Measurements from ENCODE around the gene SPAG16. TPM values are rescaled to one million over a fixed set of nuclear protein-coding genes. Genes with fewer than 3 reads are reported as not detected.

The SPAG16 gene
- total RNA-seq, 2 donors from 2014 or later = 8.2 to 9.0 TPM

DNA sequence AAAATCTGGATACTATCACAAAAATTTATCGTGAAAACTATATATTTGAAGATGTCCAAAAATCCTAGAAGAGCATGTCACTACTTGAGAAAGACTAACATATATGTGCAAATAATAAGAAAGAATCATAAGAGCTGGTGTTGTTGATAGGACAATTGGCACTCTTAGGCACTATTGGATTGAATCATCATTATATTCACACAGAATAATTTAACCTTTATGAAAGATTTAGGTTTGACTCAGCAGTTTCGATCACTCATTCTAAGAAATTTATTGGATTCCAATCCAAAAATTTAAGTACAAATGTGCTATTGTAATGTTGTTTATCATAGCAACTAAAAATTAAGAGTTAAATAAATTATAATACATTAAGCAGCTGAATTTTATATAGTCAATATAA is 503.6 kb downstream of the SPAG16 start:
- Mint-ChIP-seq H3K27me3 (ENCODE audit: low read depth) (no peaks in the 10 kb centered on the region), H3K36me3 (ENCODE audit: insufficient read depth in 2 of 2) (no peaks in the 10 kb centered on the region), H3K27ac (no peak overlapping the region), H3K9me3 (no peaks in the 10 kb centered on the region), H3K4me3 (no peak overlapping the region), H3K4me1 (ENCODE audit: low read depth) (no peaks in the 10 kb centered on the region)
- ATAC-seq (replicated peaks in 1 of 2) (no peak), DNase-seq (no peak)

DNA sequence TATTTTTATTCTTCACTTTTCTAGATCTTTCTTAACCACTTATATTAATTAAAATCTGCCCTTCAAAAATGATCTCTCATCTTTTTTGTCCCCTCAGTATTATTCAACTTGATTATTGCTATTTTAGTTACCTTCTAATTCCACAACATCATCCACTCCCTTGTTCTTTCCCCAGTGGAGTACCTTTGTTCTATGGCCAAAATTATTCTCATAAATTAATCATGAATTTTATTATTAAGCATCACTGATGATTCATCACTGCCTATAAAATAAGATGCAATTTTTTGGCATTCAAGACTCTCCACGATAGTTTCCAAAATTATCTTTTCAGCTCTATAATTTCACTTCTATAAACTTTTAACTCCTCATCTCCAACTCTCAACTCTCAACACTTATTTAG is 505.7 kb downstream of the SPAG16 start:
- Mint-ChIP-seq H3K9me3 (no peaks in the 10 kb centered on the region), H3K27me3 (ENCODE audit: low read depth) (peaks cover 5% of the 10 kb centered on the region), H3K27ac (no peak overlapping the region), H3K36me3 (ENCODE audit: insufficient read depth in 2 of 2) (no peaks in the 10 kb centered on the region), H3K4me1 (ENCODE audit: low read depth) (no peaks in the 10 kb centered on the region), H3K4me3 (no peak overlapping the region)
- DNase-seq (no peak), ATAC-seq (replicated peaks in 1 of 2) (no peak)

DNA sequence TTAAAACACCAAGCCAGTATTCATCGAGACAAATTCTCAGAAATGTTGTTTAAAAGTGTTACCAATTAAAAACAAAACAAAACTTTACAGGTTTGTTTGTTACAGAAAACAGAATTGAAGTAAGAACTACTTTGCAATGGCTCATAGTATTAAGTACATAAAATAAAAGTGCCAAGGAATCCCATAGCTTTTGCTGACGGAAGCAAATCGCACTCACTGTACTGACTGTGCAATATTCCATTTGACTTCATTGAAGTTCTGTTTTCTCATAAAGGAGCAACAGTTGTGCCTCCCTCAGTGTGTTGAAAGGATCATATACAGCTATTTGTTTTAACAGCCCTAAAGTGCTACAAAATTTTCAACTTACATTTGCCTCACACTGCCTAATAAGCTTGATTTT is 507.8 kb downstream of the SPAG16 start:
- DNase-seq (no peak), ATAC-seq (replicated peaks in 1 of 2) (no peak)
- Mint-ChIP-seq H3K4me1 (ENCODE audit: low read depth) (no peaks in the 10 kb centered on the region), H3K36me3 (ENCODE audit: insufficient read depth in 2 of 2) (no peaks in the 10 kb centered on the region), H3K27me3 (ENCODE audit: low read depth) (peaks cover 5% of the 10 kb centered on the region), H3K4me3 (no peak overlapping the region), H3K27ac (no peak overlapping the region), H3K9me3 (no peaks in the 10 kb centered on the region)

DNA sequence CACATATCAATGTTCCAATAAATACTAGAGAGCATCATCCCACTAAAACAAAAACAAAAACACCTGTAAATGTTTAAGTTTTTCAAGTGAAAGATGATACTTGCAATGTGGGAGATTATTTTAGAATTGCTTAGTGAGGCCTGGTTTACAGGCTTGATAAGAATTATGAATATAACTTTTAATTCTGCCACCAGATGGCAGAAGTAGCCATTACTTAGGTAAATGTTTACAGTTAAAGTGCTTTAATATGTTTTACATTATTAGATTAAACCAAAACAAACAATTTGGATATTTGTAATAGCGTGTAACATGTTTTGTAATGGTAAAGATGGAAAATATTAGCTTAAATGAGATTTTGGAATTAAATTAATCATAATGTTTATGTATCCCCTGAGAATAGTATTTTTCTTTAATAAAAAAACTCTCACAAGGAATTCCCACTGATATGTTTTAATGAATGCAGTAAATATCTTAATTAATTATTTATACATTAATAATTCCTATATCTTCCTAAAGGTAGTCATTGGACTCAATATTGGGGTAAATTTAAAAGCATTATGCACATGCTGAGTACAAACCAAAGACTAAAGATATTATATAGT is 522.0 kb downstream of the SPAG16 start:
- H3K36me3 Mint-ChIP-seq (ENCODE audit: insufficient read depth in 2 of 2) = no peaks in the 10 kb centered on the region

DNA sequence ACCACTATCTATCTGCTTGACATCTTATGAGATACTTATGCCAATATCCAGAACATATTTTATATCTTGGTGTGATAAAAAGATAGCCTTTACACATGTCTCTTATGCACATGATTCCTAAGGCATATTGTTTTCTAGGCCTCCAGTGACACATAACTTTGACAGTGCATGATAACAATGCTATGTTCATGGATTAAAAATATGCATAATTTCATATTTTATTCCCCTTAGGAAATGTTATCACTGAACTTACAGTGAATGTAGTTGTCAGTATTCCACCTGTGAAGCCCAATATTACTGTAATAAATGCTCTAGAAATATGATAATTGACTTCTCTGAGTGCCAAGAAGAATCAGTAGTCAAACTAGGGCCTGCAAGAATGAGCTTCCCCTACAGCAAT is 532.3 kb downstream of the SPAG16 start:
- no peak for ATAC-seq (replicated peaks in 1 of 2)
- peaks cover 0 to 2% of the 10 kb centered on the region in 2 donors for H3K9me3 Mint-ChIP-seq
- no peaks in the 10 kb centered on the region for H3K4me1 Mint-ChIP-seq (ENCODE audit: low read depth)
- H3K4me3 Mint-ChIP-seq = no peak overlapping the region
- H3K27ac Mint-ChIP-seq = no peak overlapping the region
- DNase-seq = no peak
- H3K27me3 Mint-ChIP-seq (ENCODE audit: low read depth) = no peaks in the 10 kb centered on the region
- no peaks in the 10 kb centered on the region for H3K36me3 Mint-ChIP-seq (ENCODE audit: insufficient read depth in 2 of 2)

More for the DNA sequence above, 522.0 kb downstream of the SPAG16 start:
- Mint-ChIP-seq H3K27me3 (ENCODE audit: low read depth) (peaks cover 2% of the 10 kb centered on the region), H3K27ac (no peak overlapping the region), H3K4me1 (ENCODE audit: low read depth) (no peaks in the 10 kb centered on the region), H3K9me3 (no peaks in the 10 kb centered on the region), H3K4me3 (no peak overlapping the region)
- ATAC-seq (replicated peaks in 1 of 2) (no peak), DNase-seq (no peak)

DNA sequence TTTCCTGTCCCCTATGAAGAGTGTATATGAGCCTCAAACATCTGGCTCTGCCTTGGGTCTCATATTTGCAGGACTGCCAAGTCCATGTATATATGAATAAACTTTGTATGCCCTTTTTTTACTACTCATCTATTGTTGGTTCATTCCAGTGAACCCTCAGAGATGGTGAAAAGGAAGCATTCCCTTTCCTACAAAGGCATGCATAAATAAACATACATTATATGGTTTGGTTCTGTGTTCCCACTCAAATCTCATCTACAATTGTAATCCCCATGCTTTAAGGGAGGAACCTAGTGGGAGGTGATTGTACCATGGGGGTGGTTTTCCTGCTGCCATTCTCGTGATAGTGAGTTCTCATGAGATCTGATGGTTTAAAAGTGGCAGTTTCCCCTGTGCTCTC is 534.2 kb downstream of the SPAG16 start:
- DNase-seq (no peak), ATAC-seq (replicated peaks in 1 of 2) (no peak)
- no peak overlapping the region for H3K4me3 Mint-ChIP-seq
- no peaks in the 10 kb centered on the region for H3K4me1 Mint-ChIP-seq (ENCODE audit: low read depth)
- no peaks in the 10 kb centered on the region for H3K36me3 Mint-ChIP-seq (ENCODE audit: insufficient read depth in 2 of 2)
- H3K9me3 Mint-ChIP-seq = peaks cover 5 to 6% of the 10 kb centered on the region in 2 donors
- no peaks in the 10 kb centered on the region for H3K27me3 Mint-ChIP-seq (ENCODE audit: low read depth)
- H3K27ac Mint-ChIP-seq = no peak overlapping the region

DNA sequence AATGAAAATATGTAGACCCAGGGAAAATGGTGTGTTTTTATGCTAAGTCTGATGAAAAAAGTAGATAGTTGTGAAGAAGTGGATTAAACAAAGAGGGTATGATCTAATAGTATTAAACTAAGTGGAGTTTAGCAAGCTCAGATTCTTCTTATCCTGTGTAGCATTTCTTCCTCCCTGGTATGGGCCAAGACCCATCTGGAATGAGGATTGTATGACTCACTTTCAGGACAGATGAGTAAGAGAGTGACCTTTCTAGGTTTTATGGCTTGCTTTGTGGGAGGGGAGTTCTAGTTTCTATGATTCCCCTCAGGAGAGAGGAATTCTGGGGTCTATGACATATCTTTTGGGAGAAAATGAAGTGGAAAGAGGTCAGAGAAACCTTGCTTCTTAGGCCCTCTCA is 550.1 kb downstream of the SPAG16 start:
- no peak for ATAC-seq (replicated peaks in 1 of 2)

DNA sequence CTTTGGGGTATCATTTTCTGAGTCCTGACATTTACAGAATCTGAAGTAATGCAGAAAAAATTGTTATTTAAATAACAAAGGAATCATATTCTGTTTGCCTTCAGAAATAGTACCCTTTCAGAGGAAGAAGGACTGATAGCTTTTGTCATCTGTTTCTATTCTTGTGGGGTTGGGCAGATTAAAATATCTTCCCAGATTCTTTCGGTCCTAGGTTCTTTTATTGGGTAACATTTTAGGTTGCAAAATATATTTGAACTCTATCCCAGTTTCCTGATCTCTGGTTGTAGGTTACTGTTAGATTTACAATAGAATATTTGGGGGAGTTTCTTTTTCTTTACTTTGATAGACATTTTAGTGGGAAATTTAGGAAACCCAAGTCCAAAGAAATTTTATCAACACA is 550.5 kb downstream of the SPAG16 start:
- ATAC-seq (replicated peaks in 1 of 2) (no peak), DNase-seq (no peak)
- Mint-ChIP-seq H3K4me1 (ENCODE audit: low read depth) (no peaks in the 10 kb centered on the region), H3K27ac (no peak overlapping the region), H3K9me3 (peaks cover 0 to 3% of the 10 kb centered on the region in 2 donors), H3K4me3 (no peak overlapping the region), H3K27me3 (ENCODE audit: low read depth) (no peaks in the 10 kb centered on the region), H3K36me3 (ENCODE audit: insufficient read depth in 2 of 2) (peaks cover 0 to 2% of the 10 kb centered on the region in 2 donors)

More for the DNA sequence above, 550.1 kb downstream of the SPAG16 start:
- Mint-ChIP-seq H3K4me3 (no peak overlapping the region), H3K9me3 (peaks cover 0 to 4% of the 10 kb centered on the region in 2 donors), H3K4me1 (ENCODE audit: low read depth) (no peaks in the 10 kb centered on the region), H3K27me3 (ENCODE audit: low read depth) (no peaks in the 10 kb centered on the region), H3K27ac (no peak overlapping the region), H3K36me3 (ENCODE audit: insufficient read depth in 2 of 2) (peaks cover 0 to 2% of the 10 kb centered on the region in 2 donors)
- DNase-seq = no peak

DNA sequence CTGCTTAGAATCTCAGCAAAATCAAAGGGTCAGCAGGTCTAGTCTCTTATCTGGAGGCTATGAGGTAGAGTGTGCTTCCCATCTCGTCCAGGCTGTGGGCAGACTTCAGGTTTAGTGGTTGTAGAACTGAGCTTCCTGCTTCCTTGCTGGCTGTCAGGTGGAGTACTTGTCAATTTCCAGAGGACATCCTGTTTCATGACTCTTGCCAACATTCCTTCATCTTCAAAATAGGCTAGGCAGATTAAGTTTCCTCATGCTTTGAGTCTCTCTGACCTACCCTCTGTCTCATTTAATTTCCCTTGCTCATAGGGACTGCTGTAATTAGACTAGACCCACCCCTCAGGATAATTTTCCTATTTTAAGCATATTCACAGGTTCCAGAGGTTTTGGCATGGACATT is 562.6 kb downstream of the SPAG16 start:
- Mint-ChIP-seq H3K27me3 (ENCODE audit: low read depth) (no peaks in the 10 kb centered on the region), H3K36me3 (ENCODE audit: insufficient read depth in 2 of 2) (no peaks in the 10 kb centered on the region), H3K4me3 (no peak overlapping the region), H3K27ac (no peak overlapping the region), H3K4me1 (ENCODE audit: low read depth) (no peaks in the 10 kb centered on the region), H3K9me3 (no peaks in the 10 kb centered on the region)
- ATAC-seq (replicated peaks in 1 of 2) = no peak
- DNase-seq = no peak

DNA sequence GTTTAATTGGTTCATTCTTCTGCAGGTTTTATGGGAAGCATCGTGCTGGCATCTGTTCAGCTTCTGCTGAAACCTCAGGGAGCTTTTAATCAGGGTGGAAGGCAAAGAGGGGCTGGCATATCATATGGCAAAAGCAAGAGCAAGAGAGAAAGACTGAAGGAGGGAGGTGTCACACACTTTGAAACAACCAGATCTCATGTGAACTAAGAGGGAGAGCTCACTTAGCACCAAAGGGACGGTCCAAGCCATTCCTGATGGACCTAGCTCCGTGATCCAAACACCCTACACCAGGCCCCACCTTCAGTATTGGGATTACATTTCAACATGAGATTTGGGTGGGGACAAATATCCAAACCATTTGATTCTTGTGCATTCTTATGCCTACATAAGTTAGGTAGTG is 563.1 kb downstream of the SPAG16 start:
- no peaks in the 10 kb centered on the region for H3K9me3 Mint-ChIP-seq
- no peak for ATAC-seq (replicated peaks in 1 of 2)

DNA sequence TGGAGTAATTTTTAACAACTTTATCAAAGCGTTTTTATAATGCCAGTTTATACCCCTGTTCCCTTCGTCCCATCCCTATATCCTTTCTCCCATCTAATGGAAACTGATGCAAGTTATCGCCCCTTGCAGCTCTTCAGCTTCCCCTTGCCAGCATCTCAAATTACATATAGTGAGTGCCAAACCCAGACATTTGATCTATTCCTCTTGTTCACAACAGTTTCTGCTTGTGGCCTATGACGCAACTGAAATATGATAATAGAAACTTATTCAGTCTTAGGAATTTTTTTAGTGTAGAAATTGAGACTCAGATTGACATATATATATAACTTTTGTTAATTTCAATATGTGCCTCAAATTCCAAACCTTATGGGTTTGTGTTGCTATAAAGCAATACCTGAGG is 564.4 kb downstream of the SPAG16 start:
- ATAC-seq (replicated peaks in 1 of 2) = no peak
- H3K9me3 Mint-ChIP-seq = no peaks in the 10 kb centered on the region
- H3K36me3 Mint-ChIP-seq (ENCODE audit: insufficient read depth in 2 of 2) = no peaks in the 10 kb centered on the region
- DNase-seq = no peak
- no peaks in the 10 kb centered on the region for H3K4me1 Mint-ChIP-seq (ENCODE audit: low read depth)
- H3K4me3 Mint-ChIP-seq = no peak overlapping the region
- H3K27me3 Mint-ChIP-seq (ENCODE audit: low read depth) = no peaks in the 10 kb centered on the region
- no peak overlapping the region for H3K27ac Mint-ChIP-seq

More for the DNA sequence above, 563.1 kb downstream of the SPAG16 start:
- Mint-ChIP-seq H3K27ac (no peak overlapping the region), H3K4me1 (ENCODE audit: low read depth) (no peaks in the 10 kb centered on the region), H3K4me3 (no peak overlapping the region), H3K36me3 (ENCODE audit: insufficient read depth in 2 of 2) (no peaks in the 10 kb centered on the region), H3K27me3 (ENCODE audit: low read depth) (no peaks in the 10 kb centered on the region)
- no peak for DNase-seq

DNA sequence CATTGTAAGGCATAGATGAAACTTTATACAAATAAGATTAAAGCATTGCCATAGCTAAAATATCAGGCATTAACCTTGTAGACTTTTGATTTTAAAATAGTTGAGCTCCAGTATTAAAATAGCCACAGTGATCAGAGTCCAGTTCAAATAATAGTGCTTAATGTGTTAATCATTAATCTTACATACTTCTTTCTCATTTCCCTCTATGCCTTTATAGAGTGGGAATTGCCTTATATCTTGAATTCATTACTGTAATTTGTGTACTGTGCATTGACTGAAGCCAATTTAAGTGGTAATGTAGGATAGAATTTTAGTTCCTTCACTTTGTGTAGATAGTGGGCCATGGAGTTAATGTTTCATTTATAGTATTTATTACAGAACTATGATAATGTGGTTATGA is 577.4 kb downstream of the SPAG16 start:
- no peak for ATAC-seq (replicated peaks in 1 of 2)
- H3K4me1 Mint-ChIP-seq (ENCODE audit: low read depth) = no peaks in the 10 kb centered on the region
- no peak overlapping the region for H3K27ac Mint-ChIP-seq
- no peak overlapping the region for H3K4me3 Mint-ChIP-seq
- H3K36me3 Mint-ChIP-seq (ENCODE audit: insufficient read depth in 2 of 2) = no peaks in the 10 kb centered on the region
- H3K27me3 Mint-ChIP-seq (ENCODE audit: low read depth) = no peaks in the 10 kb centered on the region
- peaks cover 0 to 1% of the 10 kb centered on the region in 2 donors for H3K9me3 Mint-ChIP-seq
- DNase-seq = no peak

DNA sequence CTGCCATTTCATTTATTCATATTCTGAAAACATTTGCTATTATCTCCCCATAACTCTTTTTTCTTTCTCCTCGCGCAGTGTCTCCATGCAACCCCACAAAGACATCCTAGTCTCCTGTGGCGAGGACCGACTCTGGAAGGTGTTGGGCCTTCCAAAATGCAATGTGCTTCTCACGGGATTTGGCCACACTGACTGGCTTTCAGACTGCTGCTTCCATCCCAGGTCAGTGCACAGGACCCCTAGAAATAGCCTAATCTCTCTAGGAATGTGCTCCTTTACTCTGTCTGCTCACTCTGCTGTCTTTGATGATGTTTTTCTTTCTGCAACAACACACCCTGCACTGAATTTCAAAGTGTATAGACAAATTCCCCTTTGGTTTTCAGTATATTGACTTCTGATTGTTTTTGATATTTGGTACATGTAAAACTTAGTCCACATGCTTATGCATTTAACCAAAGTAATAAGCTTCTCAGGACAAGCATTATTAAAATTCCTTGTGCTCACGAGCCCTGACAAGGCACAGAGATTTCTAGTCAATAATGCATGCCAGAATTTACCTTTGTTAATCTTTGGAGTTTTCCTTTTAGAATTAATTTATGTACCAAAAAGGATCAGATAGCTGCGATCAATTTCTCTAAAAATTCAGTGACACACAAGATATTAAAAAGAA is 578.3 kb downstream of the SPAG16 start:
- H3K9me3 Mint-ChIP-seq = peaks cover 0 to 1% of the 10 kb centered on the region in 2 donors
- H3K4me3 Mint-ChIP-seq = no peak overlapping the region
- H3K36me3 Mint-ChIP-seq (ENCODE audit: insufficient read depth in 2 of 2) = no peaks in the 10 kb centered on the region

DNA sequence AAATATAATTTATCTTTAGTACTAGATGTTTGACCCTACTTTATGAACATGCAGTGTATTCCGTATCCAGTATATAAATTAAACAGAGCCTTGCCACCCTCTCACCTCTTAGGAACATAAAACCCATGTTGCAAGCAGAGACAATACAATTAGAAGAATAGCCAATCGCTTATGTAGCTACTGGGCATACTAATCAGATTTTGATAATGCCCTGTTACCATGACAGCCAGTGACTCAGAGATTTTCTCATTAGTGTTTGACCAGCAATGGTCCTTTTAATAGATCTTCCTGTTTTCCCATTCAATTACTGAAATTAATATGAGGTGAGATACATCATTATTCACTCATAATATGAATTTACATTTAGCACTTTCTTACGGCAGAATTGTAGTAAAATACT is 579.3 kb downstream of the SPAG16 start:
- DNase-seq (no peak), ATAC-seq (replicated peaks in 1 of 2) (no peak)
- H3K4me3 Mint-ChIP-seq = no peak overlapping the region
- no peak overlapping the region for H3K27ac Mint-ChIP-seq
- peaks cover 0 to 1% of the 10 kb centered on the region in 2 donors for H3K9me3 Mint-ChIP-seq
- no peaks in the 10 kb centered on the region for H3K36me3 Mint-ChIP-seq (ENCODE audit: insufficient read depth in 2 of 2)
- H3K27me3 Mint-ChIP-seq (ENCODE audit: low read depth) = no peaks in the 10 kb centered on the region
- no peaks in the 10 kb centered on the region for H3K4me1 Mint-ChIP-seq (ENCODE audit: low read depth)

More for the DNA sequence above, 578.3 kb downstream of the SPAG16 start:
- no peaks in the 10 kb centered on the region for H3K4me1 Mint-ChIP-seq (ENCODE audit: low read depth)
- no peaks in the 10 kb centered on the region for H3K27me3 Mint-ChIP-seq (ENCODE audit: low read depth)
- H3K27ac Mint-ChIP-seq = no peak overlapping the region
- no peak for DNase-seq
- ATAC-seq (replicated peaks in 1 of 2) = no peak
